GM12878 (cell line): ENCODE data around the gene MAP3K10.

Experiments
- ATF3 ChIP-seq: IDR thresholded peaks from 2 replicates; pipeline ENCODE4 v1.6.1; 2011; ENCODE audit warnings: low read depth, mild to moderate bottlenecking, low read length, moderate library complexity, borderline replicate concordance; ENCODE audit errors: extremely low read depth
- CTCF ChIP-seq, 3 experiments: IDR thresholded peaks in 2 of 3; conservative IDR thresholded peaks in 1 of 3; 2 replicates each; pipeline ENCODE4 v1.5.1; 2011; ENCODE audit warnings: low read depth in 3 of 3, low read length in 3 of 3, mild to moderate bottlenecking in 3 of 3, control low read depth in 2 of 3, moderate library complexity in 2 of 3, inconsistent platforms in 1 of 3, mixed read lengths in 1 of 3; ENCODE audit not compliant: control insufficient read depth in 2 of 3, insufficient read depth in 1 of 3; ENCODE audit errors: extremely low read depth in 1 of 3
- EZH2 ChIP-seq: IDR thresholded peaks from 2 replicates; pipeline ENCODE4 v1.6.1; 2012; ENCODE audit warnings: low read depth, mild to moderate bottlenecking, control low read depth, inconsistent platforms, low read length, borderline replicate concordance; ENCODE audit not compliant: control insufficient read depth
- GATAD2B ChIP-seq: fragments of 450-650 bp; conservative IDR thresholded peaks from 2 replicates; pipeline ENCODE4 v1.6.1; 2017; ENCODE audit warnings: low read depth, mild to moderate bottlenecking, moderate library complexity
- KLF5 ChIP-seq: fragments of 450-650 bp; IDR thresholded peaks from 2 replicates; pipeline ENCODE4 v1.6.1; 2014; ENCODE audit warnings: mild to moderate bottlenecking; ENCODE audit not compliant: partially characterized antibody
- RB1 ChIP-seq: fragments of 450-650 bp; formaldehyde crosslinking; IDR thresholded peaks from 2 replicates; pipeline ENCODE4 v1.6.1; 2017; ENCODE audit warnings: mild to moderate bottlenecking, borderline replicate concordance
- TAF1 ChIP-seq: IDR thresholded peaks from 2 replicates; pipeline ENCODE4 v1.6.1; 2011; ENCODE audit warnings: mild to moderate bottlenecking, low read depth, low read length, borderline replicate concordance

- TF ChIP-seq EZH2 = no peak
- no peak for TF ChIP-seq KLF5
- TF ChIP-seq CTCF (IDR thresholded peaks at IDR 0.05 in 2 of 3, conservative IDR thresholded peaks at IDR 0.05 in 1 of 3; ENCODE audit: control insufficient read depth in 2 of 3, extremely low read depth in 1 of 3, insufficient read depth in 1 of 3, low read depth in 3 of 3, low read length in 3 of 3) = no peak
- no peak for TF ChIP-seq ATF3
- no peak for TF ChIP-seq RB1
- no peak for TF ChIP-seq TAF1
- no peak for TF ChIP-seq GATAD2B
Observed at GRCh38 chr19:40247178-40247577, 56.0 kb downstream of the MAP3K10 start.
